IPS-15b (cell line): ENCODE measurements around the gene PAPOLG.
"Not testable (repeated sequence)": the region's sequence is repeated elsewhere in the genome, so short reads cannot be mapped to it uniquely, and the experiment has no call there.

Experiments
- H3K27me3 ChIP-seq: one replicate; pipeline ENCODE4 v1.6.1; 2013; ENCODE audit warnings: low read length; ENCODE audit not compliant: control insufficient read depth, insufficient read depth
- H3K36me3 ChIP-seq: one replicate; pipeline ENCODE4 v1.6.1; 2013; ENCODE audit warnings: low read length; ENCODE audit not compliant: control insufficient read depth, insufficient read depth
- H3K4me1 ChIP-seq: one replicate; pipeline ENCODE4 v1.6.1; 2013; ENCODE audit warnings: mild to moderate bottlenecking, low read length; ENCODE audit not compliant: control insufficient read depth, insufficient read depth
- H3K4me3 ChIP-seq: one replicate; pipeline ENCODE4 v1.5.1; 2013; ENCODE audit warnings: low read depth, low read length
- H3K9ac ChIP-seq: one replicate; pipeline ENCODE4 v1.6.1; 2013; ENCODE audit warnings: low read depth, mild to moderate bottlenecking, low read length
- H3K9me3 ChIP-seq: one replicate; pipeline ENCODE4 v1.6.1; 2013; ENCODE audit warnings: mild to moderate bottlenecking, low read length; ENCODE audit not compliant: control insufficient read depth, insufficient read depth

PAPOLG gene

DNA sequence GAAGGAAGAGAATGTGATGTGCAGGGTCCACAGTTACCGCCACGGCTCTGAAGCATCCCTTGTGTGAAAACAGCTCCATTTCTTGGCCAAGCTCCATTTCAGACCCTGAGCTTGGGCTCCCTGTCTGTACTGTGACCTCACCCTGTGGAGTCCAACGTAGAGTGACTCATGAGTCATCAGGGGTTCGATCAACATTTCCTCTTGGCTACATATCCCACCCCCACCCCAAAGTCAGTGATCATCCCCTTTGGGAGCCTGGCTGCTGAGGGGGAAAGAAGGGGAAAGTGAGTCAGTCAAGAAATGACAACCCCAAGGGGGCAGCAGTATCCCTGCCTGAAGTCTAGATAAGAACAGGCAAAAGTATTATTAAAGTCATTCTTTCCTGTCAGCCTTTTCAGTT lies 62.2 kb downstream of the PAPOLG start:
- Histone ChIP-seq H3K9me3 (no peaks in the 10 kb centered on the region), H3K27me3 (no peaks in the 10 kb centered on the region), H3K36me3 (no peaks in the 10 kb centered on the region), H3K4me3 (no peak overlapping the region), H3K4me1 (no peaks in the 10 kb centered on the region), H3K9ac (no peak overlapping the region)

DNA sequence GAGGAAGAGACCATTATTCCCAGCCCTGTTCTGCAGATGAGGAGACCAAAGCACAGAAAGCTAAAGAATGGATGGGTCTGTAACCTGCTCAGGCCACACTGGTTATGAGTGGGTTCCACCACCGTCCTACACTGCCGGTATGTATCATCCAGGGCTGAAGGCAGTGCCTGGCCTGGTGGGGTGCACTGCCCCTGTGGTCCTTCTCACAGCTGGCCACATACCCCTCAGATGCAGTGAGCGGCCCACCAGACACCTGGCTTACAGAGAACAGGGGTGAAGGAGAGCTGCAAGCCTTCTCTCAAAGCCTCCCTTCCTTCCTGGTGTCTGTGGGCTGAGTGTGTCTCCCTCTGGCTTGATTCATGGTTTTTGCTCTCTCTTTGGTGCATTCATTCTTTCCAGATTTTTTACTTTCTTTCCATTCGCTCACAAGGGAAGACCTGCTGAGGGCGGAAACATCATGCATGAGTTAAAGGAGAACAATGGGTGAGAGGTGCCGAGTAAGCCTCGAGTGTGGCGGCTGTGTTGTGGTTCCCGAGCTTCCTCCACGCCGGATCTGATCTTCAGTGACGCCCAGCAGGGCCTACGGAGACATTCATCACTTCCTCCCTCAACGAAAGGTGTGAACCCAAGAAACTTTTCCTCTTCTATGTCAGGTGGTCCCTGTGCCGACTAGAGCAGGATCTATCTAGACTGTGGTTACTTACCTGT lies 63.2 kb downstream of the PAPOLG start:
- H3K27me3 ChIP-seq = no peaks in the 10 kb centered on the region
- no peak overlapping the region for H3K4me3 ChIP-seq
- H3K9ac ChIP-seq = no peak overlapping the region
- no peaks in the 10 kb centered on the region for H3K9me3 ChIP-seq
- no peaks in the 10 kb centered on the region for H3K36me3 ChIP-seq
- H3K4me1 ChIP-seq = no peaks in the 10 kb centered on the region

DNA sequence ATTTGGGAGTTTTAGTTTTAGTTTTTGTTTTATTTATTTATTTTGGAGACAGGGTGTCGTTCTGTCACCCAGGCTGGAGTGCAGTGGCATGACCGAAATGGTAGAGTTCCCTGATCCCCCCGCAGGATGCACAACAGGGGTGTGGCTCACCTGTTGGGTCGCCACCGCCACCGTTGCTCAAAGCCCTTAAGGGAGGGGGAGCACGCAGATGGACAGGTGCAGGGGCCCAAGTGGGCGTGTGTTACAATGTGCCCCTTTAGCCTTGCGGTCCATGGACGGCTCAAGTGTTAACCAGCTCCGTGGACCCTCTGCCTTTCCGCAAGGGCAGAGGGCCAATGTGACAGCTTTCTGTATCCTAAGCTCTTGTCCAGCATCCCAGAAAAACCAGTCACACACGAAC lies 63.9 kb downstream of the PAPOLG start:
- H3K4me1 ChIP-seq = no peaks in the 10 kb centered on the region

GRCh38 chr2:60820416-60821132 lies 64.5 kb downstream of the PAPOLG start:
- Histone ChIP-seq H3K36me3 (no peaks in the 10 kb centered on the region), H3K4me1 (no peaks in the 10 kb centered on the region), H3K9me3 (no peaks in the 10 kb centered on the region), H3K4me3 (no peak overlapping the region), H3K27me3 (no peaks in the 10 kb centered on the region), H3K9ac (no peak overlapping the region)

More for the DNA sequence above, 63.9 kb downstream of the PAPOLG start:
- Histone ChIP-seq H3K27me3 (no peaks in the 10 kb centered on the region), H3K36me3 (no peaks in the 10 kb centered on the region), H3K4me3 (no peak overlapping the region), H3K9ac (no peak overlapping the region), H3K9me3 (no peaks in the 10 kb centered on the region)

DNA sequence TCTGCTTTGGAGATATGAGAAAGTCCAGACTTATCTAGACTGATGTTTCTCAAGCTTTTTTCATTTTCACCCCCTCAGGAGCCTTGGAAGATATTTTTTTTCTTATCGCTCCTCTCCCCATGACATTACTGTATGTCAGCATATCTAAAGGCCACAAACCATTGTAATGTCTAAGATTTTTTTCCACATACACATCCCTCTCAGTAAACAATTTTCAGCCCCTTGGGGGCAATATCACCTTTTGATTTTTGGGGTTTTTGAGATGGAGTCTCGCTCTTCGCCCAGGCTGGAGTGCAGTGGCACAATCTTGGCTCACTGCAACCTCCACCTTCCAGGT lies 65.0 kb downstream of the PAPOLG start:
- H3K4me3 ChIP-seq = no peak overlapping the region
- H3K36me3 ChIP-seq = no peaks in the 10 kb centered on the region
- no peaks in the 10 kb centered on the region for H3K9me3 ChIP-seq
- H3K27me3 ChIP-seq = no peaks in the 10 kb centered on the region
- no peaks in the 10 kb centered on the region for H3K4me1 ChIP-seq
- H3K9ac ChIP-seq = no peak overlapping the region

DNA sequence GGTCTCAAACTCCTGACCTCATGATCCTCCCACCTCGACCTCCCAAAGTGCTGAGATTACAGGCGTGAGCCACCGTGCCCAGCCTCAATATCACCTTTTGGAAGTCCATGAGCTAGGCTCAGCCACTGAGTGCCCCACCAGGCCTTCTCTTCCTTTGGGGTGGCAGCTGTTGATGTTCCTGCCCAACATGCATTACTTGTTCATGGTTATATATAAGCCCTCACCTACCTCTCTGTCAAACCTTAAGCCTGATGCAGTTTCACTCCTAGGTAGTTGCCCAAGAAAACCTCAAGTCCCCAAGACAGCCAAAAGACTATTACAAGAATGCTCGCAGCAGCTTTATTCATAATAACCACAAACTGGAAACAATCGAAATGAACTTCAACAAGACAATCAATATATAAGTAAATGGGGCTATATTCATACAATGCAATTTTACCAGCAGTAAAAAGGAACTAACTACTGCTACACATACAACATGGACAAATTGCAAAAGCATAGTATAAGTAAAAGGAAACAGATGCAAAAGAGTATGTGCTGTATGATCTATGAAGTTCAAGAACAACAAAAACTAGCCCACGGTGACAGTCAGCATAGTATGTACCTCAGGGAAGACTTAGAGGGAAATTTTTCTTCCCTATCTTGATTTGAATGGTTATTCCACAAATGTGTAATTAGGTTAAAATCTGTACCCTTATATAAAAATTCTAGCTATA lies 65.7 kb downstream of the PAPOLG start:
- H3K4me1 ChIP-seq = no peaks in the 10 kb centered on the region
- no peaks in the 10 kb centered on the region for H3K36me3 ChIP-seq
- H3K4me3 ChIP-seq = no peak overlapping the region
- no peaks in the 10 kb centered on the region for H3K27me3 ChIP-seq
- no peaks in the 10 kb centered on the region for H3K9me3 ChIP-seq
- no peak overlapping the region for H3K9ac ChIP-seq

GRCh38 chr2:60822987-60823386 lies 66.9 kb downstream of the PAPOLG start:
- Histone ChIP-seq H3K27me3 (no peaks in the 10 kb centered on the region), H3K4me3 (no peak overlapping the region), H3K36me3 (no peaks in the 10 kb centered on the region), H3K9ac (no peak overlapping the region), H3K4me1 (no peaks in the 10 kb centered on the region), H3K9me3 (no peaks in the 10 kb centered on the region)

GRCh38 chr2:60823694-60824305 lies 67.7 kb downstream of the PAPOLG start:
- Histone ChIP-seq H3K4me1 (no peaks in the 10 kb centered on the region), H3K4me3 (no peak overlapping the region), H3K9me3 (no peaks in the 10 kb centered on the region), H3K9ac (no peak overlapping the region), H3K27me3 (no peaks in the 10 kb centered on the region), H3K36me3 (no peaks in the 10 kb centered on the region)

GRCh38 chr2:60825666-60826065 lies 69.6 kb downstream of the PAPOLG start:
- no peak overlapping the region for H3K9ac ChIP-seq
- no peaks in the 10 kb centered on the region for H3K27me3 ChIP-seq
- no peaks in the 10 kb centered on the region for H3K4me1 ChIP-seq
- H3K36me3 ChIP-seq = no peaks in the 10 kb centered on the region
- no peaks in the 10 kb centered on the region for H3K9me3 ChIP-seq
- no peak overlapping the region for H3K4me3 ChIP-seq

DNA sequence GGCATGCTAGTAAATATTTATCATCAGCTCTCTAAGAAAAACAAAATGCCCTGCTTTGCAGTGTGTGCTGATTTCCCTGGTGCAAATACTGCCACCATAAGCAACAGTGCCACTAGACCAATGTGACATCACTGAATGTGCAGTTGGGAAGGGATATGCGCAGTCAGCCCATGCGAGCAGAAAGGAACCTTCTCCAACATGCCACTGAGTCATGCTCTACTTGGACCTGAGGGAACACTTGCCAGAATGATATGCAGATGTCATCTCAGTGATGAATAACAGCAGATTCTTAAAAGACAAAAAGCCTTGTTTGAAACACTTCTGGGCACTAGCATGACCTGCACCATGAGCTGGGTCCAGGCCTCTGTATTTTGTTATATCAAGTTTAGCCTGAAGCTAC lies 70.0 kb downstream of the PAPOLG start:
- Histone ChIP-seq H3K4me3 (no peak overlapping the region), H3K36me3 (no peaks in the 10 kb centered on the region), H3K4me1 (no peaks in the 10 kb centered on the region), H3K27me3 (peaks cover 3% of the 10 kb centered on the region), H3K9me3 (no peaks in the 10 kb centered on the region), H3K9ac (no peak overlapping the region)

DNA sequence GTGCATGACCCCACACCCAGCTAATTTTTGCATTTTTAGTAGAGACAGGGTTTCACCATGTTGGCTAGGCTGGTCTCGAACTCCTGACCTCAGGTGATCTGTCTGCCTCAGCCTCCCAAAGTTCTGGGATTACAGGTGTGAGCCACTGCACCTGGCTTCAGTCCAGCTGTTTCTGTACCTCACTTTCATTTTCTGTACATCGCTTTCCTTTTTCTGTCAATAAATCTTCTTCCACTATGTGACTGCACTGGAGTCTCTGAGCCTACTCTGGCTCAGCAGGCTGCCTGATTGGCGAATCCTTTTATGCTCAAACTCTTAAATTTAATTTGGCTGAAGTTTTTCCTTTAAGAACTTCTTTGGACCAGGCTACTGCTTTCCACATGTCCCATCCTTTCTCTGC lies 70.8 kb downstream of the PAPOLG start:
- not testable (repeated sequence) for H3K9me3 ChIP-seq, H3K4me3 ChIP-seq, H3K4me1 ChIP-seq, H3K36me3 ChIP-seq, H3K27me3 ChIP-seq, H3K9ac ChIP-seq
